ENCODE data around the gene PAX3.

The PAX3 gene

GRCh38 chr2:222318712-222319585 lies 20.2 kb upstream of the PAX3 start:
- in situ Hi-C loops (cut with MboI; ENCODE audit: low sequenced_read_pairs, unreplicated experiment): loop anchor here (5.0 to 10.0 kb wide), 2 partner anchors 238 to 264 kb away; no protein-coding TSS in a partner anchor
- peak; percentile 65 for TF ChIP-seq CTCF (IDR thresholded peaks at IDR 0.05; ENCODE audit: borderline replicate concordance, control extremely low read depth, extremely low read depth, insufficient read depth, missing control alignments)
- peak; percentile 77 for DNase-seq (ENCODE audit: low spot score)

- peak; percentile 51 for TF ChIP-seq CTCF (IDR thresholded peaks at IDR 0.05; ENCODE audit: borderline replicate concordance, control extremely low read depth, extremely low read depth, insufficient read depth, missing control alignments)
- in situ Hi-C loops (cut with MboI; ENCODE audit: low sequenced_read_pairs, unreplicated experiment): loop anchor here (5.0 to 10.0 kb wide), 2 partner anchors 239 to 263 kb away; no protein-coding TSS in a partner anchor
- peak; percentile 80 for DNase-seq (ENCODE audit: low spot score)
These were observed 19.4 kb upstream of the PAX3 start for GRCh38 chr2:222318026-222318711.

DNA sequence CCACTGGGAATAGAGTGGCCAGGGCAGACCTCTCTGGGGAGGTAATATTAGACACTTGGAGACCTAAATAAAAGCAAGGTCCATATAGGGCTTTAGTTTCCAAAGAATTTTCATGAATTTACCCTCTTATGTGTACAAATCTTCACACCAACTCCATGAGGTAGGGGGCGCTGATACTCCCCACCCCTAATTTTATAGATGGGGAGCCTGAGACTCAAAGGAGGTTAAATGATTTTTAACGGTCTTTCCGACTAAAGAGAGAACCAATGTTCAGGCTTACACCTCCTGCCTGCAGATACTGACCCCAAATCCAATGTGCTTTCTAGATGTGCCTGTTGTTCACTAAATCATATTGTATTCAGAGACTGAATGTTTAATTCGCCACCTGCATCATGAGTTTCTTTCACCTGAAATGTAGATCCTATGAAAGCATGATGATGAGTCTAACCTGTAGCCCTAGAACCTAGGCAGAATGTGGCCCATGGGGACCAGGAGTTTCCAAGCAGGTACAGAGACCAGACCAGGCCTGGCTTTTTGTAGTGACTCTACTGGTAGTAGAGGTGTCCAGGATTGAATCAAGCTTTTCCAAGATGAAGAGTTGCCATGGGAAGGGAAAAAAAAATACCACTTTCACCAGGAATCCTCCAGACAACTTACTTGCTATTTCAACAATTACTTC lies 16.8 kb upstream of the PAX3 start:
- TF ChIP-seq CTCF (IDR thresholded peaks at IDR 0.05; ENCODE audit: borderline replicate concordance, control extremely low read depth, extremely low read depth, insufficient read depth, missing control alignments): no peak
- in situ Hi-C loops (cut with MboI; ENCODE audit: low sequenced_read_pairs, unreplicated experiment): loop anchor here (5.0 to 10.0 kb wide), 2 partner anchors 242 to 261 kb away; no protein-coding TSS in a partner anchor
- DNase-seq (ENCODE audit: low spot score): no peak

GRCh38 chr2:222313816-222314215 lies 15.0 kb upstream of the PAX3 start:
- in situ Hi-C loops (cut with MboI; ENCODE audit: low sequenced_read_pairs, unreplicated experiment): loop anchor here (10.0 kb wide), 1 partner anchor 259 kb away; no protein-coding TSS in a partner anchor
- DNase-seq (ENCODE audit: low spot score): no peak
- TF ChIP-seq CTCF (IDR thresholded peaks at IDR 0.05; ENCODE audit: borderline replicate concordance, control extremely low read depth, extremely low read depth, insufficient read depth, missing control alignments): no peak

GRCh38 chr2:222311978-222312738 lies 13.4 kb upstream of the PAX3 start:
- no peak for TF ChIP-seq CTCF (IDR thresholded peaks at IDR 0.05; ENCODE audit: borderline replicate concordance, control extremely low read depth, extremely low read depth, insufficient read depth, missing control alignments)
- peak; percentile 23 for DNase-seq (ENCODE audit: low spot score)
- in situ Hi-C loops (cut with MboI; ENCODE audit: low sequenced_read_pairs, unreplicated experiment): loop anchor here (10.0 kb wide), 1 partner anchor 257 kb away; no protein-coding TSS in a partner anchor

Measured in GM13976 (cell line).